ENCODE data around the gene HTR3E. TPM values are rescaled to one million over a fixed set of nuclear protein-coding genes. Genes with fewer than 3 reads are reported as not detected.
"Not testable (repeated sequence)": the region's sequence is repeated elsewhere in the genome, so short reads cannot be mapped to it uniquely, and the experiment has no call there.

Gene HTR3E
- total RNA-seq, 6 experiments from 2014 or later: not detected

DNA sequence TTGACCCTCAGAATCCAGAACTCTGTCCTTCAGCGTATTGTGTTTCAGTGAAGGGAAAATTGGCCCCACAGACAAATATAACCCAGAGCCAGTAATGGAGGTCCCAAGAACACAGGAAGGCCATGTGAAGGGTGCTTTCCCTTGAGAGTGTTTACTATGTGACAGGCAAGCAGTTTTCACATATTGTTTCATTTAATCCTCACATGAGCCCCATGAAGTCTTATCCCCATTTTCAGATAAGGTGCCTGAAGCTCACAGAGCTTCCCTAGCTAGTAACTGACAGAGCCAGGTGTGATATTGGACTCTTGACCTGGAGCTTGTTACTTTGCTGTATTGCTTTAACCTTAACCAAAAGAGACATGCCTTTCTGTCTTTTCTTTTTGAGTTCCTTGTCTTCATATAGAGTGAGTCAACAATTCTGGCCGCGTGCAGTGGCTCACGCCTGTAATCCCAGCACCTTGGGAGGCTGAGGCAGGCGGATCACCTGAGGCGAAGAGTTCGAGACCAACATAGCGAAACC is 48.9 kb downstream of the HTR3E start:
- Mint-ChIP-seq H3K27ac (no peak overlapping the region), H3K4me3 (no peak overlapping the region), H3K27me3 (ENCODE audit: insufficient read depth) (no peaks in the 10 kb centered on the region), H3K36me3 (ENCODE audit: low read depth) (peaks cover 15% of the 10 kb centered on the region), H3K9me3 (no peaks in the 10 kb centered on the region), H3K4me1 (ENCODE audit: low read depth) (no peaks in the 10 kb centered on the region; the same call in 1 of the 2 replicates)
- TF ChIP-seq, protein P1, sequence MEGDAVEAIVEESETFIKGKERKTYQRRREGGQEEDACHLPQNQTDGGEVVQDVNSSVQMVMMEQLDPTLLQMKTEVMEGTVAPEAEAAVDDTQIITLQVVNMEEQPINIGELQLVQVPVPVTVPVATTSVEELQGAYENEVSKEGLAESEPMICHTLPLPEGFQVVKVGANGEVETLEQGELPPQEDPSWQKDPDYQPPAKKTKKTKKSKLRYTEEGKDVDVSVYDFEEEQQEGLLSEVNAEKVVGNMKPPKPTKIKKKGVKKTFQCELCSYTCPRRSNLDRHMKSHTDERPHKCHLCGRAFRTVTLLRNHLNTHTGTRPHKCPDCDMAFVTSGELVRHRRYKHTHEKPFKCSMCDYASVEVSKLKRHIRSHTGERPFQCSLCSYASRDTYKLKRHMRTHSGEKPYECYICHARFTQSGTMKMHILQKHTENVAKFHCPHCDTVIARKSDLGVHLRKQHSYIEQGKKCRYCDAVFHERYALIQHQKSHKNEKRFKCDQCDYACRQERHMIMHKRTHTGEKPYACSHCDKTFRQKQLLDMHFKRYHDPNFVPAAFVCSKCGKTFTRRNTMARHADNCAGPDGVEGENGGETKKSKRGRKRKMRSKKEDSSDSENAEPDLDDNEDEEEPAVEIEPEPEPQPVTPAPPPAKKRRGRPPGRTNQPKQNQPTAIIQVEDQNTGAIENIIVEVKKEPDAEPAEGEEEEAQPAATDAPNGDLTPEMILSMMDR (IDR thresholded peaks at IDR 0.05): no peak
- no peak for DNase-seq

DNA sequence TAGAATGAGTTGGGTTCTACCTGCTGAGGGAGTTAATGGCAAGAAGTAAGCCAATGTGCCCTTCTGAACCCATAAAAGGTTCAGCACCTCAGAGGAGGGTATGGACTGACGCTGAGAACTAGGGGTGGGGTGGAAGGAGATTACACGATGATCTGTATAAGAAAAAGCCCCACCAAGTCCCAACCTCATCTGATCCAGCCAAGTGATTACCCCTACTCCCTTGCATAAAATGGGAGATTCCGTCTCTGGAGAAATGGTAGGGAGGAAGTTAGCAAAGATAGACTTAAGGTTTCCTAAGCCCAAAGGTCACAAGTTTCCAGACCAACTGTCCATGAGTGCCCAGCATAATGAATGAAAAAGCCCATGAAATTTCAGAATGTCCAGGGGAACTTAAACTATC is 51.2 kb downstream of the HTR3E start:
- no peaks in the 10 kb centered on the region; the same call in 1 of the 2 replicates for H3K4me1 Mint-ChIP-seq (ENCODE audit: low read depth)
- no peaks in the 10 kb centered on the region for H3K9me3 Mint-ChIP-seq
- H3K27me3 Mint-ChIP-seq (ENCODE audit: insufficient read depth): no peaks in the 10 kb centered on the region
- no peak for DNase-seq
- TF ChIP-seq, protein P1 (IDR thresholded peaks at IDR 0.05): no peak
- no peak overlapping the region for H3K4me3 Mint-ChIP-seq
- H3K27ac Mint-ChIP-seq: no peak overlapping the region
- H3K36me3 Mint-ChIP-seq (ENCODE audit: low read depth): no peaks in the 10 kb centered on the region

DNA sequence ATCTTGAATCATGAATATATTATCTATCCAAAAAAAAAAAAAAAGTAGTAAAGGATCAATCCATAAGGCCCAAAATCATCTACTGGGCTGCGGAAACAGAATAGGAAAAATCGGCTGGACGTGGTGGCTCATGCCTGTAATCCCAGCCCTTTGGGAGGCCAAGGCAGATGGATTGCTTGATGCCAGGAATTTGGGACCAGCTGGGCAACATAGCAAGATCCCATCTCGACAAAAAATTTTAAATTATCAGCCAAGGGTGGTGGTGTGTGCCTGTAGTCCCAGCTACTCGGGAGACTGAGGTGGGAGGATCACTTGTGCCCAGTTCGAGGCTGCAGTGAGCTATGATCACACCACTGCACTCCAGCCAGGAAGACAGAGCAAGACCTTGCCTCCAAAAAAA is 52.3 kb downstream of the HTR3E start:
- TF ChIP-seq, protein P1 (IDR thresholded peaks at IDR 0.05): no peak
- no peak for DNase-seq
- no peak overlapping the region for H3K4me3 Mint-ChIP-seq
- no peaks in the 10 kb centered on the region for H3K9me3 Mint-ChIP-seq
- no peak overlapping the region for H3K27ac Mint-ChIP-seq
- no peaks in the 10 kb centered on the region for H3K36me3 Mint-ChIP-seq (ENCODE audit: low read depth)
- peaks cover 8% of the 10 kb centered on the region; the same call in 1 of the 2 replicates for H3K4me1 Mint-ChIP-seq (ENCODE audit: low read depth)
- no peaks in the 10 kb centered on the region for H3K27me3 Mint-ChIP-seq (ENCODE audit: insufficient read depth)

DNA sequence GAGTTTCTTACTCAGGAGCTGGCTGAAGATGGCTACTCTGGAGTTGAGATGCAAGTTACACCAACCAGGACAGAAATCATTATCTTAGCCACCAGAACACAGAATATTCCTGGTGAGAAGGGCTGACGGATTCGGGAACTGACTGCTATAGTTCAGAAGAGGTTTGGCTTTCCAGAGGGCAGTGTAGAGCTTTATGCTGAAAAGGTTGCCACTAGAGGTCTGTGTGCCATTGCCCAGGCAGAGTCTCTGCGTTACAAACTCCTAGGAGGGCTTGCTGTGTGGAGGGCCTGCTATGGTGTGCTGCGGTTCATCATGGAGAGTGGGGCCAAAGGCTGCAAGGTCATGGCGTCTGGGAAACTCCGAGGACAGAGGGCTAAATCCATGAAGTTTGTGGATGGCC is 52.9 kb downstream of the HTR3E start:
- H3K36me3 Mint-ChIP-seq (ENCODE audit: low read depth); H3K27me3 Mint-ChIP-seq (ENCODE audit: insufficient read depth); H3K9me3 Mint-ChIP-seq; H3K4me3 Mint-ChIP-seq: not testable (repeated sequence)
- H3K4me1 Mint-ChIP-seq (ENCODE audit: low read depth): peaks cover 15% of the 10 kb centered on the region
- TF ChIP-seq, protein P1 (IDR thresholded peaks at IDR 0.05): peak; percentile 52; the same call in 1 of the 2 replicates
- peak; percentile 13 for DNase-seq
- peak overlapping the region; percentile 19; the same call in 1 of the 2 replicates for H3K27ac Mint-ChIP-seq

DNA sequence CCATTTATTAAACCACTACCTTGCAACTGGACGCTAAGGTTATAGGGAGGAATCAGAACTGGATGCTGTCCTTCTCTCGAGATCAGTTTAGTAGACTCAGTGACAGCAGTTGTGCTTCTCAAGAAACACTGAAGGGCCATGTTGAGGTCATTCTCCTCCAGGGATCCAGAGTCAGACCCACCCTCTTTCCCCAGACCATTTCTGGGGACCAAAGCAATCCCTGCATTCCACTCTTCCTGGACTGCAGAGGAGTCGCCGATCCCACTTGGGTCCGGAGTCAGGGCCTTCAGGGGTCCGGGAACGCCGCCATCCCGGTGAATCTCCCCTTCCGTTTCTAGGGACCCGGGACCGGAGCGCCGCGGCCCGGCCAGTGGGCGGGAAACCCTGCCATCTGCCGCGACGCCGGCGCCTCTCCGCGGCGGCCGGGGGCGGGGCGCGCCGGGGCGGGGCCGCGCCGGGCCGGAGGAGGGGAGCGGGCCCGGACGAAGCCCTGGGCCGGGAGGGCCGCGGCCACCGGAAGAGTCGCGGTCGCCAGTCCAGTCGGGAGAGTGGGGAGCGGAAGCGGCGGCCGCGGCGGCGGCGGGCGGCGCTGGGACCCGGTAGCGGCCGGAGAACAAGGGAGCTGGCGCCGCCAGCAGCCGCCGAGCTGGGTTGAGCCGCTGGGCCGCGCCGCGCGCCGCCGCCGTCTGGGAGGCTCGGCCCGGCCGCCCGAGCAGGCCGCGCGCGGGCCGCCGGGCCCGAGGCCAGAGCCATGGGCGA is 58.2 kb downstream of the HTR3E start, which contains the start of gene DVL3:
TSS of gene DVL3 (plus strand) at position 493 of the 759 bp plus-strand sequence. CDS start at position 752, 259 bp downstream.
- TF ChIP-seq, protein P1 (IDR thresholded peaks at IDR 0.05): no peak
- peak; percentile 33 for DNase-seq
- Mint-ChIP-seq H3K4me3 (peak within 1 kb of the TSS; percentile 91), H3K27ac (peak within 1 kb of the TSS; percentile 82), H3K36me3 (ENCODE audit: low read depth) (peaks cover 12% of the 10 kb centered on the region), H3K27me3 (ENCODE audit: insufficient read depth) (no peaks in the 10 kb centered on the region; the same call in 1 of the 2 replicates), H3K9me3 (no peaks in the 10 kb centered on the region), H3K4me1 (ENCODE audit: low read depth) (peaks cover 35% of the 10 kb centered on the region)
